Upper lobe of right lung (tissue), 1 donor: Measurements from ENCODE around the gene PSMB9. TPM values are rescaled to one million over a fixed set of nuclear protein-coding genes. Genes with fewer than 3 reads are reported as not detected.

Experiments
- ATAC-seq: fragments of 200-7000 bp; cut with Tn5 transposase; one replicate; pipeline ENCODE4 v1.9.1; 2020; ENCODE audit warnings: mild to moderate bottlenecking, moderate library complexity
- DNase-seq: peaks from one replicate; pipeline ENCODE4 v3.0.0-alpha.2; 2020
- H3K27ac ChIP-seq: fragments of 200-600 bp; one replicate; pipeline ENCODE4 v1.8.0; 2022
- H3K27me3 ChIP-seq: fragments of 200-600 bp; one replicate; pipeline ENCODE4 v1.8.0; 2022; ENCODE audit warnings: mild to moderate bottlenecking
- H3K36me3 ChIP-seq: fragments of 200-600 bp; one replicate; pipeline ENCODE4 v1.8.0; 2022
- H3K4me1 ChIP-seq: fragments of 200-600 bp; one replicate; pipeline ENCODE4 v1.8.0; 2022
- H3K4me3 ChIP-seq: fragments of 200-600 bp; one replicate; pipeline ENCODE4 v1.8.0; 2022; ENCODE audit warnings: mild to moderate bottlenecking
- H3K9me3 ChIP-seq: fragments of 200-600 bp; one replicate; pipeline ENCODE4 v1.8.0; 2022
- CTCF ChIP-seq: fragments of 200-600 bp; IDR thresholded peaks from one replicate; pipeline ENCODE4 v1.8.0; 2022; ENCODE audit warnings: antibody characterized with exemption
- intact Hi-C: fragments of 100-400 bp; cut with DNase I; formaldehyde crosslinking; loops from one replicate; pipeline ENCODE4 v1.11.0; 2022
- total RNA-seq: library from RNA; stranded (reverse); fragmentation: NEBNext Ultra II Directional; extraction: Animal tissue kit (Norgen Biotek cat#: 25700); gene quantifications from one replicate; pipeline ENCODE4 v1.2.1, GENCODE V29; 2021
- donor health status: DM: no; HTN: yes; CAD: no; lungs with severe emphysema.

Gene PSMB9
- total RNA-seq, 1 donor from 2014 or later, result 47.2 TPM

- DNase-seq, result no peak
- H3K36me3 ChIP-seq, result peaks cover 30% of the 10 kb centered on the region
- intact Hi-C loops, result no loop called here
Observed at GRCh38 chr6:32857156-32857891, 3.3 kb downstream of the PSMB9 start.

GRCh38 chr6:32858194-32858593, 4.2 kb downstream of the PSMB9 start:
- Histone ChIP-seq H3K36me3 (peaks cover 30% of the 10 kb centered on the region), H3K9me3 (no peaks in the 10 kb centered on the region), H3K4me3 (no peak overlapping the region), H3K27ac (no peak overlapping the region), H3K4me1 (peaks cover 4% of the 10 kb centered on the region), H3K27me3 (no peaks in the 10 kb centered on the region)
- intact Hi-C loops, result no loop called here
- no peak for TF ChIP-seq CTCF
- ATAC-seq (no peak), DNase-seq (no peak)

More at GRCh38 chr6:32857156-32857891, 3.3 kb downstream of the PSMB9 start:
- H3K4me1 ChIP-seq, result peaks cover 5% of the 10 kb centered on the region
- ATAC-seq, result no peak
- H3K27me3 ChIP-seq, result no peaks in the 10 kb centered on the region
- H3K9me3 ChIP-seq, result no peaks in the 10 kb centered on the region
- no peak overlapping the region for H3K4me3 ChIP-seq
- TF ChIP-seq CTCF, result no peak
- no peak overlapping the region for H3K27ac ChIP-seq

- no peak for ATAC-seq
- Histone ChIP-seq H3K27ac (no peak overlapping the region), H3K4me3 (no peak overlapping the region), H3K27me3 (no peaks in the 10 kb centered on the region), H3K36me3 (peaks cover 30% of the 10 kb centered on the region), H3K9me3 (no peaks in the 10 kb centered on the region), H3K4me1 (no peaks in the 10 kb centered on the region)
- intact Hi-C loops, result no loop called here
- TF ChIP-seq CTCF, result no peak
- no peak for DNase-seq
Observed at GRCh38 chr6:32860674-32861073, 6.7 kb downstream of the PSMB9 start.

- no peak overlapping the region for H3K27ac ChIP-seq
- no peak for DNase-seq
Observed at GRCh38 chr6:32862725-32863124, 8.7 kb downstream of the PSMB9 start.

GRCh38 chr6:32865724-32866443, 11.9 kb downstream of the PSMB9 start:
- Histone ChIP-seq H3K9me3 (no peaks in the 10 kb centered on the region), H3K4me1 (no peaks in the 10 kb centered on the region), H3K27me3 (no peaks in the 10 kb centered on the region), H3K4me3 (no peak overlapping the region), H3K27ac (no peak overlapping the region), H3K36me3 (no peaks in the 10 kb centered on the region)
- DNase-seq (no peak), ATAC-seq (no peak)
- TF ChIP-seq CTCF, result no peak
- intact Hi-C loops, result loop anchor here (5.0 kb wide), 1 partner anchor 39 kb away; no protein-coding TSS in a partner anchor

More at GRCh38 chr6:32862725-32863124, 8.7 kb downstream of the PSMB9 start:
- peaks cover 21% of the 10 kb centered on the region for H3K36me3 ChIP-seq
- H3K4me3 ChIP-seq, result no peak overlapping the region
- H3K9me3 ChIP-seq, result no peaks in the 10 kb centered on the region
- no peak for TF ChIP-seq CTCF
- intact Hi-C loops, result no loop called here
- no peaks in the 10 kb centered on the region for H3K27me3 ChIP-seq
- ATAC-seq, result no peak
- no peaks in the 10 kb centered on the region for H3K4me1 ChIP-seq
